GM12801 (cell line): ENCODE data around the gene SALL2.

Experiments
- CTCF ChIP-seq: IDR thresholded peaks from one replicate; pipeline ENCODE4 v1.5.1; 2011; ENCODE audit warnings: control low read depth; ENCODE audit not compliant: insufficient read length; ENCODE audit errors: extremely low read depth

Gene SALL2

GRCh38 chr14:21494902-21495762 is 31.0 kb downstream of the SALL2 start:
- TF ChIP-seq CTCF: no peak

DNA sequence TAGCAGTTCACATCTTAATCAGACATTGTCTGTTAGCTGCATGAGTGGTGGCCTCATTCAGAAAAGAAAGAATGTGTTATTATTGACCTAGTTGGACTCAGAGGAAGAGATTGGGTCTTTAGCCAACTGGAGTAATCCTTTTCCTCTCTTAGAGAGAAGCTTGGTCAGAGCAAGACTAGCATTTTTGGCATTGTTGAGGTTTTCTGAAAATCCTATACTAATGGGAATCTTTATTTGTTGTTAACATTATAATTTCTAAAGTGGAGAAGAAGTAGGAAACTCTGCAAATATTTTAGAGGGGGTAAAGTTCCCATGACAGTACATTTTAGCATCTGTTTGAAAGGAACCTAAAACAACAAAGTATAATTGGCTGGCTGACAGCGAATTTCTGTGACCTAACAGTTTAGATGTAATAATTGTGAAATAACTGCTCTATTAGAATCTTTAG is 39.5 kb downstream of the SALL2 start:
- TF ChIP-seq CTCF: no peak

DNA sequence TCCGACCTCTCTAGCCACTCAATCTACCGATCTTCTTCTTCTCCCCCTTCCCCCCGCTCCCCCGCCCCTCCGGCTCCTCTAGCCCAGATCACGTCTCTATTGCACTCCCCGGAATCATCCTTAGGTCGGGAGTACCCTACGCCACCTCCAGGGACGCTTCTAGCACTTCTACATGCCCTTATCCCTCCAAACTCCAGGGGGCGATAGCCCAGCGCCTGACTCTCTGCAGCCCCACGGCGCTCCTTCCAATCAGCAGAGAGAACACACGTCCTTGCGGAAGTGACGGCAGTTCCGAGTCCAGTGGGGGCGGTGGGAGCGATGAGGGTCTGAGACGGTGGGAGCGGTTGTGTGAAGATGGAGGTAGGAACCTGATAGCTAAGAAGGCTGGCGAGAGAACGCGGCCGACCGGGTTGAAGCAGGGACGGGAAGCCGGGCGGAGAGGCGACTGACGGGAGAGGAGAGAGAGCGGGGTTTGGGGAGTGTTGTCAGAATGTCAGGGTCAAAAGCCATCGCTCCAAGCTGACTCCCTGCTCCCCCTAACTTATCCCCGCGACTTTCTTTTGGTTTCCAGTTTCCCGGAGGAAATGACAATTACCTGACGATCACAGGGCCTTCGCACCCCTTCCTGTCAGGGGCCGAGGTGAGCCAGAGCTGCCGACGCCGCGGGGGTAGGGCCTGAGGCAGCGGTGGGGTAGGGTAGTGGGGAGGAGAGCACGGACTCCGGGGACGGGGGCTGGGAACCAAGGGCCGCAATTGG is 49.0 kb downstream of the SALL2 start, which contains the start of the genes RAB2B and TOX4:
Gene RAB2B, minus strand, starts transcription at position 35 of the 757 bp plus-strand sequence. CDS start 87 bp downstream, outside the sequence.
Gene TOX4, plus strand, starts transcription at position 271 of the 757 bp plus-strand sequence. Its CDS starts 84 bp downstream, at position 355.
- peak; percentile 84 for TF ChIP-seq CTCF

- no peak for TF ChIP-seq CTCF
These were observed 49.6 kb downstream of the SALL2 start for GRCh38 chr14:21476523-21476924.

- no peak for TF ChIP-seq CTCF
These were observed 50.2 kb downstream of the SALL2 start for GRCh38 chr14:21475767-21476522.
